CD4-positive, alpha-beta T cell treated with Interferon alpha-2 for 1 hour (primary cell): Measurements from ENCODE around the gene UBE2J1.
A peak's percentile ranks its signal among the peaks of the same experiment; 100 is the strongest.

ENCODE experiments used
- DNase-seq, 2 donors: peaks; one replicate each; pipeline ENCODE4 v3.0.0-alpha.2; 2020 to 2022

The UBE2J1 gene

DNA sequence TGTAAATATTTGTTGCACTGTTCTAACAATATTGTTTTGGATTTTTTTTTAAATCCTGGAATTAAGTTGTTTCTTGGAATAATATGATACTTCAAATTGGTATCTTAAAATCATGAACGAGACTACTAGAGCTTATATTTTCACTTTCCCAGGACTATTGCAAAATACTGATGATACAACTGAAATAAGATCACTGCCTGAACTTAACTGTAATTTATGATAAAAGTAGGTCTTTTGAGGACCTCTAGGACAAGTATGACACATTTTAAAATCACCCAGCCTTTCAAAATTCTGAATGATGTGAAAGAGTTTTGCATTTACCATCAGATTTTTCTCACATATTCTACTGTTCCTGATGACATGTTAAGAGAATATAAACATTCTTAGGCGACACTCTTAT lies 8.6 kb upstream of the UBE2J1 start:
- DNase-seq: no peak

DNA sequence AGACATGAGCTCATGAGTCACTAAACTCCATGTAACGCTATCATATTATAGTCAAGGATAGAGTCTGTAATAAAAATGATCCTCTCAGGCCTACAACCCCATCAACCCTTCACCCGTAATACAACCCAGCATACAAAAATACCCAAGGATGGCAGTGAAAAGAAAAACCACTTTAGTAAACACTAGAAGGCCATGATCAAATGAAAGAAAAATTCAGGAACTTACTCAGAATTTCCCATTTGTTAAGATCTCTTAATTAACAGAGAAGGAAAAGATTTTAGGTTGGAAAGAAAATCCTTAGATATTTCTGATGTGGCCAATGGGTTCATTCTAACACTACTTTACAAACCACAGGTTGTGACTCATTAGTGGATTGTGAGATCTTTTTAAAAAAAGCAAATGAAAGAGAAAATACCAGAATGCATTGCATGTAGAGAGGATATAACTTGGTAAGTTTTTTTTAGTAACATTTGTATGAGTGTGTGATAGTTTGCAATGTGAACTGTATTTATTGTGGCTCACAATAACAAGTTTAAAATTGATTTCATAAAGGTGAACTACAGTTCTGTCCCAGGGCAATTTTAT lies 8.0 kb upstream of the UBE2J1 start:
- no peak for DNase-seq

DNA sequence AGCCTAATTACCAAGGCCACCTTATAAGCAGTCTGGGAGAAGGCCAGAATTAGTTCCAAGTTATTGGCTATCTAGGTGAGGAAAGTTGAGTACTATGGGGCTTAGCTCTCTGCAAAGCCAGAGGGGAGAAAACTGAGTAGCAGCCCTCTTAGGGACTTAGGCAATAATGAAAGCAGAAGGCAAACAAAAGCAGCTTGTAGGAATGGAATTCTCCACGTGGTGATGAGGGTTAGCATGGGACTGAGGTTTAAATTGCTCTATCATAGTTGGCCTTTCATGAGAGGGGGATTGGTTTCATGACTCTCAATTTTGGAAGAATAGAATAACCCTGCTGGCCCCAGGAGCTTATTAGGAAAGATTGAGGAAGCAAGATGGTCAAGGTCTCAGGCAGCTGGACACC lies 7.0 kb upstream of the UBE2J1 start:
- DNase-seq: no peak

DNA sequence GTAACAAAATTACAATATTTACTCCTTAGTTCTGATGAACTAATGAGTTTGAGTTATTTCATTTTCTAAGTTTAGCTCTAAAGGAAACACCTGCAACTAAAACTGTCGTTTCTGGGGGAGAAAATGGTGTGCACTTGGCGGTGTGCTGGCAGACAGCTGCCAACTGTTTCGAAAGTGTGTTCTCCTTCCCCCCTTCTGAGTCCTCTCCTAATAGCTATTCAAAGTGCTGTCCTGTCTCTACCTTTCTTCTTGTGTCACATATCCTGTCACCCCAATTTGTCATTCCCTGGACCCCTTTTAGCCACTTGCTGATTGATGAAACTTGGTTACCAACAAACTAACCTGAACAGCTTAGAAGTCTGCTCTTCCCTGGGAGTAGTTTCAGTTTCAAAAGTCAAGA lies 4.9 kb upstream of the UBE2J1 start:
- peak in 1 of 2 donors; percentile 35 for DNase-seq

DNA sequence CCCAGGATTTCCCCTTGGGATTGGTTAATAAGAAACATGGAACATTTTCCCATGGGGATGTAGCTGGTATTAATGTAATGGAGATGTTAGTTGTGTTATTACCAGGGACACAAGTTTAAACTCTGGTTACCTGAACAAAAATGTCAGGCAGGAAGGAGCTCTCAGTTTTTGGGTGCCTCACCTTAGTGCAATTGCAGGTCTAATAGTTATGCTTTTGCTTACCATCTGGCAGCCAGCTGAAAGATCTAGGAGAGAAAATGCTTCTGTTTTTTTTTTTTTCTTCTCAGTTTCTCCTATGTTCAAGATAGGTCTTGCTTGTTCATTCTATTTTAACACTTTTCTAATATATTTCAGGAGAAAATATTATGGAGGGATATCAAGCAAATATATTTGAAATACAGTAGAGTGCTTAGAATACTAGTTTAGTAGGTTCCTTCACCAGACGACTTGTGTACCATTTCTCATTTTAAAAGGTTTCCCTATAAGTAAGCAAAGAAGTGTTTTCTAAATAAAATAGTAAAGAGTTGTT lies 4.2 kb upstream of the UBE2J1 start:
- DNase-seq: no peak

DNA sequence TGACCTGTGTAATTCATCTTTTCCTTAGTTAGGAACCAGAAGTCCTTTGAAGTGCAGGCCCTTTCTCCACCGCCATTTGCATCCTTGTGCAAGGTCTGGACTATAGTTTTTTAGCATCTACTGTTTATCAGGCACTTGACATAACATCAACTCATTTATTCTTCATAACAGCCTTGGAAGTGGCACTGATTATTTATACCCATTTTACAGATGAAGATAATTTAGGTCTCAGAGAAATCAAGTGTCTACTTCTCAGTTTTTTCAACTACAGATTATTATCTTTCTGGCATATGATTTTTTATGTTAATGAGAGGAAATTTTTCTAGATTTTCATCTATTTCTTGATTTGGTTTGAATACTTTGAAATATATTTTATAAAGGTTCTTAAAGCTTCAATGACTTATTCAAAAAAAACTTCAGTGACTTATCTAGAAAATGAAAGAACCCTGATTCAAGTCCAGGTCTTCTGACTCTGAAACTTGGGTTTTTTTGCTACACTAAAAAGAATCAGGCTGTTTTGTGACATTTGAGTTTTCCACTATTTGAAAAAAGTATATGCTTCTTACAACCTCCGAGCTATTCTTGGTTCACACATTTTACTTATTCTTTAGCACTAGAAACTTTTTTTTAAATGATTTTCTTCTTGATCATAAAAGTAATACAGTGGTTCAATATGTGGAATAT lies 3.1 kb upstream of the UBE2J1 start:
- no peak for DNase-seq

DNA sequence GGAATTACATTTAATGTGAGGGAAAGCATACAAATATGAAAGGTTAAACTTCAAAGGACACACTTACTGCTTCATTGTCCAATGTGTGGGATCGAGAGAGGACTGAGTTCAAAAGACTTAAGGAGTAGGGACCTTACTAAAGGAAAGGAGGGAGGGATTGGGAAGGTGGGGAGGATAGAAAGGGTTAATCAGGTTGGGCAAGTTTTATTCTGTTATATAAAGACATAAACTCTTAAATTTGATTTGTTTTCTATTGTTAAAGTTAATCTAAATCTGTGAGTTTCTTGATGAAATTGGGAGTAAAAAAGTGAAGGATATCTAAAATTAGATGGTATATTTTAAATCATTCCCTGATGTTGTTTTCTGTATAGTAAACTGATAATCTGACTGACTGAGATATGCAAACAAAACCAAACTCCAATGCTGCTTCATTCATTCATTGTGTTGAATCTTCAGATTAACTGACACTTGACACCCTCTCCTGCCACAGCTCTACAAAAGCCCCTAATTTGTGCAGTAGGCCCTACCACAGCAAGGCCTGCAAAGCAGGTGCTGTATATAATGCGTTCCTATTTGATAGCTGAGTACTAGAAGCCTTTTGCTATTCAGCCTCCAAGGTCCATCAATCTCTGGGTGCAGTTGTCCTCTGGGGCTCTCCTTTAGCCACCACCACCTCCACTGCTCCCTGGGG lies 1.3 kb upstream of the UBE2J1 start:
- DNase-seq: no peak

DNA sequence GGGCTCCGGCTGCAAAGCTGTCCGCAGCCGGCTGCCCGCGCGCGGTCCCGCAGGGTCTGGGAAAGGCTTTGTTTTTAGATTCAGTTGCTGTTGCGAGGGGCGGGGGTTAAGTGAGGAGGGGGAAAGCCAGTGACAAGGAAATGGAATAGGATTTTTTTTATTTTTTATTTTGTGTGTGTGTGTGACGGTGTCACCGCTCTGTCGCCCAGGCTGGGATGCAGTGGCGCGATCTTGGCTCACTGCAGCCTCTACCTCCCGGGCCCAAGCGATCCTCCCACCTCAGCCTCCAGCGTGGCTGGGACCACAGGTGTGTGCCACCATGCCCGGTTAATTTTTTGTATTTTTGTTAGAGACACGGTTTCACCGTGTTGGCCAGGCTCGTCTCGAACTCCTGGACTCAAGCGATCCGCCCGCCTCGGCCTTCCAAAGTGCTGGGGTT lies 615 bp upstream of the UBE2J1 start:
- DNase-seq: no peak

DNA sequence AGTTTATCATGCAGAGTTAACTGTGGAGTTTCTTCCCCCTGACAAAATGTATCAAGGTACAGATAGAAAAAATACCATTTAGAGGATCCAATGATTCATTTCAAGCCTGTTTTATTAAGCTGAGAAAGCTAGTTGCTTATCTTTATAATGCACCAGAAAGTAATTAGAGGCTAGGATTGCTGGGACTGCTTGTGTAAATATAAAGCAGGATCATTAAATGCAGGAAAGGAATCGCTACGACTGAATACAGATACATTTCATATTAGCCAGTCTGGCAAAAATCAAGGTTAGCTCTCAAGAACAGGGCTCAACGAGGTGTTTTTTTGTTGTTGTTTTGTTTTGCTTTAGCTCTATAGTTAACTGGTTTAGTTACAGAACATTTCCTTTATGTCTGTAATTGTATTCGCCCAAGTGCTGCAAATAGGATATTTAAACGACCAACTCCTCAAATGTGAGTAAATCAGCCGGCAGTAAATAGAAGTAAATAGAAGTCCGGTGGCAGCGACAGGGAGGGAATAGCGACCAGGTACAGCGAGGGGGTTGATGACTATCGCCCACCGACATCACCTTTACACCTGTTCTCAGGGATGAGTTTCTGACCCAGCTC lies 748 bp downstream of the UBE2J1 start:
- no peak for DNase-seq

DNA sequence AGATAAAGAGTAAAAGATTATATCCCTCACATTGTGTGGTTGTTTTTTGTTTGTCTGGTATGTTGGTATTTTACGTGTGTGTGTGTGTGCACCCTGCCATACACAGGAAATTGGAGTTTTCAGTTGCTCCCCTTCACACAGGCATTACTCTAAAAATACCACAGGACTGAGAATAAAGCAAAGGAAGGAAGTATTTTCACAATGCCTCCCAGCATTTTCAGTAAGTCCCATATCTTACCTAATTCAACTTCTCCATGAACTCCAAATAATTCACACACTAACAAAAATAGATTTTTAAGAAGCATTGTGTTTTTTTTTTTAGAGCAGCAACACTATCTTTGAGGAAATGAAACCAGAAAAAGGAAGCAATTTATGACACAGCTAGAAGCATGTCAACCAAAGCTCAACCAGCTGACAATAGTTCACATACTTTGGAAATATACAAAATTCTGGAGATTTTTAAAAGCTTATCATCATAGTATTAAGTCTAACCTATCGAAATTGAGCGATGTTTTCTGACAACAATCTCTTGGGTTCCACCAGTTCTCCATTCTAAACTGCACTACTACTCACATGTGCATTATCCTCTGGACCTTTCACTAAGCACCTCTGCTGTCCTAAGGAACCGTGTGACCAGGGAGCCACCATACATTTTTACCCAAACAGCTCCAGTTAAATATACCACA lies 2.1 kb downstream of the UBE2J1 start:
- peak in 1 of 2 donors; percentile 53 for DNase-seq

DNA sequence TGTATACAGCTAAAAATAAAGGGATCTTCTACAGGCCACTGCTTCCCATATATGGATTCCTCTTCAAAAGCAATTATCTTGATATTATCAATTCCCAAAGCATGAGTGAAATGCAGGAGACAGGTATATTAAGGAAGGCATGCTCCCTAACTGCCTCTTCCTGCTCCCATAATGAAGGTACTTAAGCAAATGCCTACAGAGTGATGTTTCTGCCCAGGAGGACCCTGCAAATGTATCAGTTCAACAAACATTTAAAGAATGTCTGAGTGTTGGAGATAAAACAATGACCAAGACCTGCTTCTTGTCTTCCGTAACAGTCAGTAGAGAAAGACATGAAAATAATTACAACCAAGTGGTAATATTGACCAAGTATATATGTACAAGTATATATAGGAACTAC lies 4.2 kb downstream of the UBE2J1 start:
- DNase-seq: no peak

DNA sequence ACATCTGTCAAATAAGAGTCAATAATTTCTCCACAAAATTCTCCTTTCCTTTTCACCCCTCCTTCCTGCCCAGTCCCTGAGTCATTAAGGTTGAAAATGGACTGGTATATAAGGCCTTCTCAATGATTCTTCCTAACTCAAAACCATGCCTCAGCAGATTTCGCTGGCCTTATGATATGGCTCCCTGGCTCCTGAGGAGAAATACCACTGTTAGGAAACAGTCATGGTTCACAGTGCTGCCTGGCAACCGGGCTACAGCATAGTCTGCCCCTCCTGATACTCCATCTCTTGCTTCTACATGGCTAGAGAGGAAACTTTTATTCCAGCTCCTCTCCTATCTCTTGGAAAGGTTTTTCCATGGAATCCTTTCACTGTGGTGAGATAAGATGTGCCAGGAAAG lies 4.7 kb downstream of the UBE2J1 start:
- DNase-seq: no peak

DNA sequence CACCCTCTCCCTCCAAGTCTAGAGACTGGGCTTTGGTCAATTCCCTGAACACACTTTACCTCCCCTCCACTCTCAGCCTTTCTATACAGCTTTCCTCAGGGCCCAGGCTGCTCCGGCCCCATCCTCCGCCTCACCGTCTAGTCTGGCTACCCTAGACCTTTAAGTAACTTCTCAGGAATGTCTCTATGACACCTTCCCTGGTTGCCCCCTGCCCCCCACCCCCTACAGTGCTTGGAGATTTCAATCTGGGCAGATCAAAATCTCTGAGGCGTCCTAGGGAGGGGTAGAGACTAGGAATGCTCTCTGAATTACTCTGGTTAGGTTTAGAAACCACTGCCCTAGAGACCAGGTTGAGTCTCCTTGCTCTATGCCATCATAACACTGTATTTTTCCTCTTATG lies 6.1 kb downstream of the UBE2J1 start:
- DNase-seq: no peak

DNA sequence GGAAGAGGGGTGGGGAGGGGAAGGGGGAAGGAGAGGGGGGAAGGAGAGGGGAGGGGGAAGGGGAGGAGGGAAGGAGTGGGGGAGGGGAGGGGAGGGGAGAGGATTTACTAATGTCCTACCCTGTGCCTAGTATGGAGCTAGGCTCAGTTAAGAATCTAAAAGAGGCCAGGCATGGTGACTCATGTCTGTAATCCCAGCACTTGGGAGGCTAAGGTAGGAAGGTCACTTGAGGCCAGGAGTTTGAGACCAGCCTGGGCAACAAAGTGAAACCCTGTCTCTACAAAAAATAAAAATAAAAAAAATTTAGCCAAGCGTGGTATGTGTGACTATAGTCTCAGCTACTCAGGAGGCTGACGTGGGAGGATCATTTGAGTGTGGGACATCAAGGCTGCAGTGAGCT lies 13.0 kb downstream of the UBE2J1 start:
- DNase-seq: no peak

DNA sequence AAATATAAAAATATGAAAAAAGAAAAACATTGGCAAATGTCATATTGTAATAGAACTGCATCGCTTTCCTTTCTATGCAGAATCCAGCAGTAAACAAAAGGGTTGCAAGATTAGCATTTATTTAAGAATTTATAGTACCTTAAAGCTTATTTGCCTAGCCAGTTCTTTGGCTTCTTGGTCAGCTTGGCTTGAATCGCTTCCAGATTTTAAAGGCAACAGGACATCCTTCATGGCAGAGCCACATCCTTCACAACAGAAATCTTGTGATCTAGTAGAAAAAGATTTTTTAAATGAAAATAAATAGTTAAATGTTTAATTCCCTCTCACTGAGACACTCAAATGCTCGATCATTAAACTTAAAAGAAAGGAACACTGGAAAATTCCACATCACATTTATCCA lies 17.4 kb downstream of the UBE2J1 start:
- no peak for DNase-seq

DNA sequence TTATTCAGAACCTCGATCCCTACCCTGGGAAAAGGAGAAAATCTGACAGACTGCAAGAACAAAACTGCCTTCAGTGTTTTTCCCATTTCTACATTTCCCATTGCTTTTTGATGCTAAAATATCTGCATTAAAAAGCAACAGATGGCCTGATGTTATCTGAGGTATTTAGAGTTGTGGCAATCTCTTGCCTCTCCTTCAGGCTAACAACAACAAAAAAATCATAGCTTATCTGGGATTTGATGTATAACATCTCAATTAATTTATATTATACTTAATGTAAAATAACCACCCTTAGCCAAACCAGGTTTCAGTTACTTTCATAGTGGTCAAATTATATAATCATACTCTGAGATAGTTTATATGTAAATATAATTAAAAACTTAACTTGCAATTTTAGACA lies 21.6 kb downstream of the UBE2J1 start:
- no peak for DNase-seq

DNA sequence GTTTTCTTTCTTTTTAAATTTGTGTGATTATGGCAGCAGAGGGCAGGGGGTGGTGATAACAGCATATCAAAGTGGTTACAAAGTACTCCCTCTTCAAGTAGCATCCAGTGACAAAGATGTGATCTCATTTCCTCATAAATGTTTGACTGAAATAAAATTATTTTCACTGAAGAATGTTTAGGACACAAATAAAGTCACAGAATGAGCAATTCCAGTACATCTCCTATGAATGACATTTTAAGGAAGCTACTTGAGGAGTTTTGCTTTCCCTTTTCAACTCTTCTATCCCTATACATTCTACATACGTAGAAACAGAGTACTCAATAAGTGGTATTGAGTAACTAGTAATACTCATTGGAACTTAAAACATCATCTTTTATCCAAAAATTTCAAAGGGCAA lies 23.5 kb downstream of the UBE2J1 start:
- no peak for DNase-seq

DNA sequence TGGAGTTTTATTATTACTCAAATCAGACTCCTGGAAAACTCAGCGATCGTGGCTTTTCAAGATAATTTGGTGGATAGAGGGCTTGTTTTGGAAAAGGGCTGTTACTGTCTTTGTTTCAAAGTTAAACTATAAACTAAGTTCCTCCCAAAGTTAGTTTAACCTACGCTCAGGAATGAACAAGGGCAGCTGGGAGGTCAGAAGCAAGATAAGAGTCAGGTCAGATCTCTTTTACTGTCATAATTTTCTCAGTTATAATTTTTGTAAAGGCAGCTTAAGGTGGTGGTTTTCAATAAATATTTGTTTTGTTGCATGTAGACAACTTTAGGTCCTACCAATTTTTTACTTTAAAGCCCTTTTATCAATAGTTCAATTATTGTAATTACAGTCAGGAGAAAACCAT lies 28.2 kb downstream of the UBE2J1 start:
- DNase-seq: no peak

DNA sequence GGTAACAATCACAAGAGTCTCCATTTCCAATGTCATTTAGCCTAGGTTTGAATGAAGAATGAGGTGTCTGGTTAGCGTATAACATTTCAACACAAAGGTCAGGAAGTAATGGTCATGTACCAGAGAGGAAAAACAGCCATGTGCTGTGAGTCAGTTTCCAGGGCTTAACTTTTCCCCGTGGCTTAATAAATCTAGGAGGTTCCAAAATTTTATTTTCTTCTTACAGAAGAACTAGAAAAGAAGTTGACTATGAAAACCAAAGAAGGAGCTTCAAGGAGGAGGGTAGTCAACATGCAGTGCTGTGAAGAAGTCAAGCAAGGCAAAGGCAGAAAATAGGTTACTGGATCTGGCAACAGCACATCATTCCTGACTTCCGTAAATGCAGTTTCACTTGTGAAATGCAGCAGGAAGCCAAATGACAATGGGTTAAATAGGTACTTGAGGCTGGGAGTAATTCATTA lies 29.0 kb downstream of the UBE2J1 start:
- no peak for DNase-seq

DNA sequence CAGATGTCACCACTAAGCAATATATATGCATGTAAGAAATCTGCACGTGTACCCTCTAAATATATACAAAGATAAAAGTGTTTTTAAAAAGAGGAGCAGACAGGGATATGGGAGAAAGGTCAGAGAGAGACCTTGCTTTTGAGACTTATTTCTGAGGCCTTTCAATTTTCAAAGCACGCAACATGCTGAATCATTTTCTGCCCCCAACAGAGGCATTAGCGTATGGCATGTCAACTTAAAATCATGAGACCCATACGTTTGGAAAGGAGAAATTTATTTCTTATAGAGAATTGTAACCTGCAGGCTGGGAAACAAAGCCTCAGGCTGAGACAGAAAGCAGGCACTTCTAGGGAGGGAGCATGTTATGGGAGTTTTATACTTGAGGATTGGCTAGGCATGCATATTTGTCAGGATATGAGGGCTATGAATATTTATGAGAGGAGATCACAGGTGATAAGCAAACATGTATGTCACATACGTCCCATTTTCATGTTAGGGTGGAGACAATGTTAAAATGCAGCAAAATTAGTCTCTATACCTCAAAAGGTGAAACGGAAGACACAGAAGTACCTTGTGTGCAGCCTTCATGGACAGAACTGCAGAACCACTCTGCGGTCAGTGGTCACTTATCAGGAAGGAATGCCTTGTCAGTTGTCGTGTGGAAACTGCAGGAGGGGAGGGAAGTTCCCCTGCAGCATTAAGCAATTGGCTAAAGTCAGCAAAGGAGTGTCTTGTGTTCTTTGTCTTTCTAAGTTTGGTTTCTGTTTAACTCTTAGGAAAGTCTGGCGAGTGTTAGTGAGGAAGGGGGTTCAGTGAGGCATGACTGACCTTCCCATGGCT lies 31.2 kb downstream of the UBE2J1 start:
- DNase-seq: peak in 1 of 2 donors; percentile 43

DNA sequence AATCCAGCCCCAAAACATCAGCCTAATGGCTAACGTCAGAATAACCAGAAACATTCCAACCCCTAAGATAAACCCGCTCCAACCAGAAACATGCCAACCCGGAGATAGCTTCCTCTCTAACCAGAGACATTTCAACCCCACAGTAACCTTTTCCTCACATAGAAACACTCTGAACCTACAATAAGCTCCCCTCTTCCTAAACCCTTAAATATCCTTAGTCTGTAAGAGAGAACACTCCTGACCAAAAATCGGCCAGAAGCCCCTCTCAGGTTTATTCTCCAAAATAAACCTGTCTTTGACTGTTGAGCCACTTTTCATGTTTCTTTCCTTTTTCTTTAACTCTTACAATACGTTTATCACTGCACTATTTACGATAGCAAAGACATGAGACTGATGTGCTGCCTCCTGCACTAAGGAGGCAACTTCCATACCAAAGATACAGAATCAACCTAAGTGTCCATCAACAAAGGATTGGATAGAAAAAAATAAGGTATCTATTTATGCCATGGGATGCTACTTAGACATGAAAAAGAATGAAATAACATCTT lies 32.4 kb downstream of the UBE2J1 start:
- DNase-seq: no peak

DNA sequence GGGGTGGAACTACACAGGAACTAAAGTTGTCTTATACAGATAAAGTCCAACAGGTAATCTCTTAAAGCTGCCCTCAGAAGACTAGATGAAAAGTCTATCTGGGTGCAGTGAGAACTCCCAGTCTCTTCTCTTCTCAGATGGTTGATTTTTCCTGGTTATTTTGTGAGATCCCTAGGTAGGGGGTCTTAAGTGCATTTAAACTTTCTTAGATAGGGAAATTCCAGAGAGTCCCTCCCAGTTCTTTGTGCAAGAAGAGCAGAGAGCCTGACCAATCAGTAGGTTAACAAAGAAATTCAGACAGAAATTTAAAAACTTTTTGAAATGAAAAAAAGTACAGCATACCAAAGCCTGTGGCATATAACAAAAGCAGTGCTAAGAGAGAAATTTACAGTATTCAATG lies 35.5 kb downstream of the UBE2J1 start:
- no peak for DNase-seq
